ENCODE results near the gene TMSB10.
"Not testable (repeated sequence)": the region's sequence is repeated elsewhere in the genome, so short reads cannot be mapped to it uniquely, and the experiment has no call there.

The TMSB10 gene

GRCh38 chr2:84945838-84946203, 40.4 kb downstream of the TMSB10 start:
- H3K9me3 ChIP-seq (ENCODE audit: control insufficient read depth, insufficient read depth, low read length); H3K36me3 ChIP-seq (ENCODE audit: insufficient read depth, low read length); H3K9ac ChIP-seq (ENCODE audit: low read depth, low read length): not testable (repeated sequence)
- H3K4me1 ChIP-seq (ENCODE audit: insufficient read depth, low read length): peaks cover 15% of the 10 kb centered on the region

- H3K9me3 ChIP-seq (ENCODE audit: control insufficient read depth, insufficient read depth, low read length): no peaks in the 10 kb centered on the region
- H3K9ac ChIP-seq (ENCODE audit: low read depth, low read length): no peak overlapping the region
- H3K36me3 ChIP-seq (ENCODE audit: insufficient read depth, low read length): no peaks in the 10 kb centered on the region; the same call in 1 of the 2 replicates
- peaks cover 9% of the 10 kb centered on the region for H3K4me1 ChIP-seq (ENCODE audit: insufficient read depth, low read length)
These were observed 41.0 kb downstream of the TMSB10 start for GRCh38 chr2:84946204-84947009.

GRCh38 chr2:84947010-84947593, 41.6 kb downstream of the TMSB10 start:
- H3K9ac ChIP-seq (ENCODE audit: low read depth, low read length): no peak overlapping the region
- peaks cover 9% of the 10 kb centered on the region for H3K4me1 ChIP-seq (ENCODE audit: insufficient read depth, low read length)
- H3K36me3 ChIP-seq (ENCODE audit: insufficient read depth, low read length): no peaks in the 10 kb centered on the region; the same call in 1 of the 2 replicates
- no peaks in the 10 kb centered on the region for H3K9me3 ChIP-seq (ENCODE audit: control insufficient read depth, insufficient read depth, low read length)

- Histone ChIP-seq H3K9ac (ENCODE audit: low read depth, low read length) (no peak overlapping the region), H3K4me1 (ENCODE audit: insufficient read depth, low read length) (peaks cover 14% of the 10 kb centered on the region), H3K9me3 (ENCODE audit: control insufficient read depth, insufficient read depth, low read length) (no peaks in the 10 kb centered on the region), H3K36me3 (ENCODE audit: insufficient read depth, low read length) (no peaks in the 10 kb centered on the region)
These were observed 48.1 kb downstream of the TMSB10 start for GRCh38 chr2:84953535-84953934.

GRCh38 chr2:84954329-84954728, 48.9 kb downstream of the TMSB10 start:
- H3K9ac ChIP-seq (ENCODE audit: low read depth, low read length): no peak overlapping the region

More at GRCh38 chr2:84954329-84954728, 48.9 kb downstream of the TMSB10 start:
- Histone ChIP-seq H3K4me1 (ENCODE audit: insufficient read depth, low read length) (peaks cover 22% of the 10 kb centered on the region), H3K36me3 (ENCODE audit: insufficient read depth, low read length) (no peaks in the 10 kb centered on the region), H3K9me3 (ENCODE audit: control insufficient read depth, insufficient read depth, low read length) (no peaks in the 10 kb centered on the region)

Measured in ES-I3 (cell line).